HG02610 (cell line): ENCODE data around the gene DYRK1A.
A peak's percentile ranks its signal among the peaks of the same experiment; 100 is the strongest.

Experiments
- ATAC-seq: cut with Tn5 transposase; IDR thresholded peaks from one replicate; pipeline ENCODE4 v1.9.1; 2021; ENCODE audit warnings: mild to moderate bottlenecking, moderate library complexity; ENCODE audit not compliant: unreplicated experiment

The DYRK1A gene

GRCh38 chr21:37384416-37384815 is 17.8 kb downstream of the DYRK1A start:
- ATAC-seq = no peak

DNA sequence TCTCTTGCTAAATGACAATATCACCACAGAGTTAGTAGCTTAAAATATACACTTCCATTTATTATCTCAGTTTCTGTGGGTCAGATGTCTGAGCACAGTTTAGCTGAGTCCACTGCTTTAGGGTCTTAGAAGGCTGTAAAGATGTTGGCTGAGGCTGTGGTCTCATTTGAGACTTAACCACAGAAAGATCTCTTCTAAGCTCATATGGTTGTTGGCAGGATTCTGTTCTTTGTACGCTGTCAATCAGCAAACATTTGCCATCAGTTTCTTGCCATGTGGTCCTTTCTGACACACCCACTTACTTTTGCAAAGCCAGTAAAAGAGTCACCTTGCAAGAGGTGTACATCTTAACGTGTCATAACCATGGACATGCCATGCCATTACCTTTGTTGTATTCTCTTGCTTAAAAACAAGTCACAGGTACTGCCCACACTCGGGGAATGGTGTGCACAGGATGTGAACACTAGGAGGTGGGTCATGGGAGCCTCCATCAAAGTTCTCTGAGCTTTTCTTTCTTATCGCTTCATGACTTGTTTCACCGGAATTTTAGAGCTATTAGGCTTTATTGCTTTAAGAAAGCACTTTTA is 18.7 kb downstream of the DYRK1A start:
- no peak for ATAC-seq

DNA sequence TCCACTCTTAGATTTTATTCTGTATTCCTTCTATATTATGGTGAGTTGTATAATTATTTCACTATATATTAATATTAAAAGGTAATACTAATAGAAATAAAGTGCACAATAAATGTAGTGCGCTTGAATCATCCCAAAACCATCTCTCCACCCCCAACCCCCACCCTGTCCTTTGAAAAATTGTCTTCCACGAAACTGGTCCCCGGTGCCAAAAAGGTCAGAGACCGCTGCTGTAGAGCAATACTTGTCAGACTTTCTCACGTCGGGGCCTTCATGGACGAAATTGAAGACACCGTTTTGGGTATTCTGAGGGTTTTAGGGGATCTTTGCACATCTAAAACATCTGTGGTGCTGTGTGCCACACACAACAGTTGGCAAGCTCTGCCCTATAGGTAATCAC is 19.6 kb downstream of the DYRK1A start:
- ATAC-seq = no peak

- no peak for ATAC-seq
These were observed 22.9 kb downstream of the DYRK1A start for GRCh38 chr21:37389456-37389855.

- no peak for ATAC-seq
These were observed 25.1 kb downstream of the DYRK1A start for GRCh38 chr21:37391666-37392065.

- ATAC-seq = no peak
These were observed 25.9 kb downstream of the DYRK1A start for GRCh38 chr21:37392441-37392840.

GRCh38 chr21:37393030-37393429 is 26.5 kb downstream of the DYRK1A start:
- no peak for ATAC-seq

GRCh38 chr21:37393786-37394185 is 27.2 kb downstream of the DYRK1A start:
- ATAC-seq = no peak

GRCh38 chr21:37395961-37396360 is 29.4 kb downstream of the DYRK1A start:
- ATAC-seq = no peak

GRCh38 chr21:37396855-37397254 is 30.3 kb downstream of the DYRK1A start:
- ATAC-seq = no peak

DNA sequence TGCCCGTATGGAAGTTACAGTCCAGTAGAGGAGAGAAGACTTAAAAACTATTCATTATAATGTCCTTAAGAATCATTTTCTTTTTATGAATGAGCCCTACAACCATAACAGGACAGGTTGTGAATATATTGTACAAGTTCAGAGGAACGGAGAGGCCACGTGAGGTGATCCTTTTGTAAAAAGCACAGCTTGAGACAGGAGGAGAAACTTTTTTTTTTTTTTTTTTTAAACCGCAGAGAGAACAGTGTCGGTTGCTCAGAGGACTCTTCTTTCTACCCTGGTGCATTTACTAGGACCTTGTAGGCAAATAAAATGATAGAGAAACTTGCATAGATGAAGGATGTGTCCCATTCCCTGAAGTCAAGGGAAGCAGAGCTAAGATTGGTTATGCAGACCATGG is 32.1 kb downstream of the DYRK1A start:
- no peak for ATAC-seq

DNA sequence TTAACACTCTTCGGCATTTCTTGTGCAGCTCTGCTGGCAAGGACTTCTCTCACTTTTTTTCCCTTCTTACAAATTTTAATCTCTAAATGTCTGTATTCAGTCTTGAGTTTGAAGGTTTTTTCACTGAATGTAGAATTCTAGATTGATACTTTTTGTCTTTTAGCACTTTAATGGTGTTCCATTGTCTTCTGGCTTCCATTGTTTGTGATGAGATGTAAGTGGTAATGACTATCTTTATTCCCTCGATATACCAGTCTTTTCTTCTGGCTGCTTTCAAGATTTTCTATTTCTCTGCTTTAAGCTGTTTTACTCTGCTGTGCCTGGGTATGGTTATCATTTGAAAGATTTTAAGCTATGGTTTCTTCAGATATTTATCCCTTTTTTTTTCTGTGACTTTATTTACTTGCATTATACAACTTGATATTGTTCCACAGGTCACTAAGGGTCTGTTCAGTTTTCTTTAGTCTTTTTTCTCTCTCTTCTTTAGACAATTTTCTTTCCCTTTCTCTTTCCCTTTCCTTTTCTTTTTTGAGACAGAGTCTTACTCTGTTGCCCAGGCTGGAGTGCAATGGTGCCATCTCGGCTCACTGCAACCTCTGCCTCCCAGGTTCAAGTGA is 35.8 kb downstream of the DYRK1A start:
- no peak for ATAC-seq

DNA sequence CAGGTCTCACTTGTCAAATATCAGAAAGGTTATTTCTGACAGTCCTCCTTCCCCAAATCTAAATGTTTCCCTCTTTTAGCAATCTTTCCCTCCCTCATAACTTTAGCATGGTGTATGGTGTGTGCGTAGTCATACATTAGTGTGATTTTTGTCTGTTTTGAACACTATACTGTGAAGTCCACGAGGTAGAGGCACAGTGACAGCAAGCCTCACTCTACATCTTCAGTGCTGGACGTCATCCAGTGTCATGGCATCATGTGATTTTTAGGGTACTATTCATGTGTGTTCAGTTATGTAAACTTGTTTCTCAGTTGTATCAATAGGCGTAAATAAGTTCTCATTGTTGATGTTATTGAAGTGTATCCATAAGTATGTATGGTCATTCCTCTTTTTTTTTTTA is 39.1 kb downstream of the DYRK1A start:
- no peak for ATAC-seq

GRCh38 chr21:37407719-37408420 is 41.3 kb downstream of the DYRK1A start:
- ATAC-seq = peak; percentile 41

DNA sequence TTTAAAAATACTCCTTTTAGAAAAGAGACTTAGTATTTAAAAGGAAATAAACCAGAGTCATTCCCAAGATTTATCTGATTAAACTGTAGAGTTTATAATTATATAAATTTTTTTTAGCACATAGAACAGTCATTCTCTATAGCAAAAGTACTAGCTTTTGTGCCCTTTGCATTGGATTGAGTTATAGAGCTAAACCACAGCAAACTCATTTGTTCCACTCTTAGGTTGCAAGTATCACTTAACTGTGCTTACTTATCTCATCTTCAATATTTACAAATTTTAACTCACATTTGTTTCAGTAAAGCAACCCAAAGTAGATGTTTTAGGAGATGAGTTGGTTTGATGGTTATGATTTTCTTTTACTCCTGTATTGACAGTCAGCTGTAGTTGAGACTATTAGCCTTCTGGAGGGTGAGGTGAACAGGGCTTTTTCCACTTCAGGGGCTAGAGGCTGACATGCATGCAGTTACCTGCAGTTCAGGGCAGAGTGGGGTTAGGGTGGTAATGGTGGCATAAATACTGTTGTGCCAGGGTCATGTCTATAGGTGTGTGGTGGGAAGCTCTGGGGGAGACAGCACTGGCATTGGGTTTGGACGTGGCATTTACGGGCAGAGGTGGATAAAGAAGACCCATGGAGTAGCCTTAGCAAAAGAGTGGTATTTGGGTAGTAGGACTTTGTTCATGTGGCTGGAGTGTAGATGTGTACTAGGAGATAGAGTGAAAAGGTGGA is 42.1 kb downstream of the DYRK1A start:
- ATAC-seq = no peak

DNA sequence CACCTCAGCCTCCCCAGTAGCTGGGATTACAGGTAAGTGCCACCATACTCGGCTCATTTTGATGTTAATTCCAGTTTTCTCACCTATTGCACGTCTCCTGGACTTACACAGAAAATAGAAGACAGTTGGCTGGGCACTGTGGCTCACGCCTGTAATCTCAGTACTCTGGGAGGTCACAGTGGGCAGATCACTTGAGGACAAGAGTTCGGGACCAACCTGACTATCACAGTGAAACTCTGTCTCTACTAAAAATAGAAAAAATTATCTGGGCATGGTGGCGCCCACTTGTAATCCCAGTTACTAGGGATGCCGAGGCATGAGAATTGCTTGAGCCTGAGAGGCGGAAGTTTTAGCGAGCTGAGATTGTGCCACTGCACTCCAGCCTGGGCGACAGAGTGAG is 44.1 kb downstream of the DYRK1A start:
- no peak for ATAC-seq

- ATAC-seq = no peak
These were observed 46.2 kb downstream of the DYRK1A start for GRCh38 chr21:37412603-37413360.

DNA sequence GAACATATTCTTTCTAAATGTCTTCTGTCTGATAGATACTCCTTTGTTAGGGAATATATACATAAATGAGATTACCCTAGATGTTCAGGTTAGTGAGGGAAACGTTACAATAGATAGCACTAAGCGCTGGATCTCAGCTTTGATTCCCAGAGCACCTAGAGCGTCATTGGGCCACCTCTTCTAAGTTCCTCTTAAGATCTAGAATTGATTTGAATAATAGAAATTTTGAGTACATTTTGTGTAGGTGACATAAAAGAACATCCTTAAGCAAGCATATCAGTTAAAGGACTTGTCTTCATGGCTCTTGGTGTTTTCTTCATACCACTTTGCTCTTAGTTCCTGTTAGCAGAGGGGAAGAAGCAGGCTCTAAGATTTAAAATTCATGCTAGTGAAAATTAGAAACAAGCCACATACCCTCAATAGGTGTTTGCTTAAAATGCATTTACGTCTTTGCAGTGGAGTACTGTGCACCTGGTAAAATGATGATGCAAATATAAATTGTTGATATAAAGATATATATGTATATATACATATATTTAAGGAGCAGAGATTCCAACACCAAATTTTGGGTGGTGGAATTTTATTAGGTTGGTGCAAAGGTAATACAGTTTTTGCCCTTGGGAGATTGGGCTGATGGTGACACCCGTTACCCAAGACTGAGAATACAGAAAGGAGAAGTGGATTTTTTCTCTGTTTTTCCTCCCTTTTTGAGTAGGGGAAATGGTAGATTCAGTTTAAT is 47.1 kb downstream of the DYRK1A start:
- no peak for ATAC-seq

- no peak for ATAC-seq
These were observed 48.0 kb downstream of the DYRK1A start for GRCh38 chr21:37414292-37415253.
